ENCODE data around the gene GPC6. TPM values are rescaled to one million over a fixed set of nuclear protein-coding genes. Genes with fewer than 3 reads are reported as not detected.
"Not testable (repeated sequence)": the region's sequence is repeated elsewhere in the genome, so short reads cannot be mapped to it uniquely, and the experiment has no call there.

Gene GPC6
- total RNA-seq, 1 donor from 2014 or later, result 13.8 TPM

DNA sequence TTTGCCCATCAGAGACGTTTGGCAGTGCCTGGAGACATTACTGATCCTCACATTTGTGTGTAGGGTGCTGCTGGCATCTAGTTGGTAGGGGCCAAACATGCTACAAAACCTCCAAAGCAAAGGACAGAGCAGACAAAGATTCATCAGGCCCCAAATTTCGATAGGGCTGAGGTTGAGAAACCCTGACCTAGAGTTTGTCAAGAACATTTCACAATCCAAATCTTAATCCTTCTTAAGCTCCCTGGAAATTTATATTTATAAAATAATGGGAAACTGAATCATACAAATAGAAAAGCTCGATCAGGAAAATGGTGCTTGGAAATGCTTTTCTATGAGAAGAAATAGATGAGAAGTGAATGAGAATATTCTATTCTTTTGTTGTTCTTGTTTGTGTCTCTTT, 979.3 kb downstream of the GPC6 start:
- H3K4me3 ChIP-seq, result no peak overlapping the region
- intact Hi-C loops (cut with DNase I), result no loop called here
- no peaks in the 10 kb centered on the region for H3K27me3 ChIP-seq
- no peak for DNase-seq (ENCODE audit: extremely low spot score in 2 of 2)
- H3K36me3 ChIP-seq, result no peaks in the 10 kb centered on the region
- H3K4me1 ChIP-seq, result peaks cover 2% of the 10 kb centered on the region
- no peak overlapping the region for H3K27ac ChIP-seq
- TF ChIP-seq POLR2AphosphoS5 (IDR thresholded peaks at IDR 0.05; ENCODE audit: insufficient read depth in 1 of 2, low read depth in 1 of 2) (no peak), POLR2A (IDR thresholded peaks at IDR 0.05) (no peak)
- TF ChIP-seq, protein P1, sequence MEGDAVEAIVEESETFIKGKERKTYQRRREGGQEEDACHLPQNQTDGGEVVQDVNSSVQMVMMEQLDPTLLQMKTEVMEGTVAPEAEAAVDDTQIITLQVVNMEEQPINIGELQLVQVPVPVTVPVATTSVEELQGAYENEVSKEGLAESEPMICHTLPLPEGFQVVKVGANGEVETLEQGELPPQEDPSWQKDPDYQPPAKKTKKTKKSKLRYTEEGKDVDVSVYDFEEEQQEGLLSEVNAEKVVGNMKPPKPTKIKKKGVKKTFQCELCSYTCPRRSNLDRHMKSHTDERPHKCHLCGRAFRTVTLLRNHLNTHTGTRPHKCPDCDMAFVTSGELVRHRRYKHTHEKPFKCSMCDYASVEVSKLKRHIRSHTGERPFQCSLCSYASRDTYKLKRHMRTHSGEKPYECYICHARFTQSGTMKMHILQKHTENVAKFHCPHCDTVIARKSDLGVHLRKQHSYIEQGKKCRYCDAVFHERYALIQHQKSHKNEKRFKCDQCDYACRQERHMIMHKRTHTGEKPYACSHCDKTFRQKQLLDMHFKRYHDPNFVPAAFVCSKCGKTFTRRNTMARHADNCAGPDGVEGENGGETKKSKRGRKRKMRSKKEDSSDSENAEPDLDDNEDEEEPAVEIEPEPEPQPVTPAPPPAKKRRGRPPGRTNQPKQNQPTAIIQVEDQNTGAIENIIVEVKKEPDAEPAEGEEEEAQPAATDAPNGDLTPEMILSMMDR (IDR thresholded peaks at IDR 0.05), result no peak
- no peaks in the 10 kb centered on the region for H3K9me3 ChIP-seq

DNA sequence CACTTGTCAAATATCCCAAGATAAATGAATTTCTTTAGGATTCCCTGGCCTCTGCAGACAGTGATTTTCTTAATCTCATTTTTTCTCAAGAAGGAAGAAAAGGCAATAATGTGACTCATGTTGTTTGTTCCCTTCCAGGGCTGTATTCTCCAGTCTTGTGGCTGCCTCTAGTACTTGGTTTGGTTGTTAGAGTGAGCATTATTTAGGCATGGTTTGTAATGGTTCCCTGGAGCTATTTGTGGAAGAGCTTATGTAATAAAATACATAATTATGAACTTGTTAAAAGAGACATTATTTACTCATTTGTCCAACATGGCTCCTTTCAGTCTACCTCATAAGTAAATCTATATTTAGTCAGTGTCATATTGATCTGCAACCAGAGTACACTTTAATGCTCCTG, 982.5 kb downstream of the GPC6 start:
- intact Hi-C loops (cut with DNase I), result no loop called here
- no peak overlapping the region for H3K4me3 ChIP-seq
- TF ChIP-seq, protein P1 (IDR thresholded peaks at IDR 0.05), result no peak
- TF ChIP-seq POLR2A (IDR thresholded peaks at IDR 0.05) (no peak), POLR2AphosphoS5 (IDR thresholded peaks at IDR 0.05; ENCODE audit: insufficient read depth in 1 of 2, low read depth in 1 of 2) (no peak)
- H3K27ac ChIP-seq, result no peak overlapping the region
- no peak for DNase-seq (ENCODE audit: extremely low spot score in 2 of 2)
- no peaks in the 10 kb centered on the region for H3K36me3 ChIP-seq
- H3K27me3 ChIP-seq, result no peaks in the 10 kb centered on the region
- H3K4me1 ChIP-seq, result peaks cover 6% of the 10 kb centered on the region
- H3K9me3 ChIP-seq, result no peaks in the 10 kb centered on the region

DNA sequence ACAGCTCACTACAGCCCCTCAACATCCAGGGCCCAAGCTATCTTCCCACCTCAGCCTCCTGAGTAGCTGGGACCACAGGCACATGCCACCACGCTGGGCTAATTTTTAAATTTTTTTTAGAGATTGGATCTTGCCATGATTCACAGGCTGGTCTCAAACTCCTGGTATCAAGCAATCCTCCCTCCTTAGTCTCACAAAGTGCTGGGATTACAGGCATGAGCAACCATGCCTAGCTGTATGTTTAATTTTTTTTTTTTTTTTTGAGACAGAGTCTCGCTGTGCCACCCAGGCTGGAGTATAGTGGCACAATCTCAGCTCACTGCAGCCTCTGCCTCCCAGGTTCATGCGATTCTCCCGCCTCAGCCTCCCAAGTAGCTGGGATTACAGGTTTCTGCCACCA, 983.3 kb downstream of the GPC6 start:
- H3K4me3 ChIP-seq; intact Hi-C loops (cut with DNase I); DNase-seq (ENCODE audit: extremely low spot score in 2 of 2); H3K36me3 ChIP-seq; H3K27me3 ChIP-seq; H3K27ac ChIP-seq; H3K4me1 ChIP-seq; H3K9me3 ChIP-seq: not testable (repeated sequence)

DNA sequence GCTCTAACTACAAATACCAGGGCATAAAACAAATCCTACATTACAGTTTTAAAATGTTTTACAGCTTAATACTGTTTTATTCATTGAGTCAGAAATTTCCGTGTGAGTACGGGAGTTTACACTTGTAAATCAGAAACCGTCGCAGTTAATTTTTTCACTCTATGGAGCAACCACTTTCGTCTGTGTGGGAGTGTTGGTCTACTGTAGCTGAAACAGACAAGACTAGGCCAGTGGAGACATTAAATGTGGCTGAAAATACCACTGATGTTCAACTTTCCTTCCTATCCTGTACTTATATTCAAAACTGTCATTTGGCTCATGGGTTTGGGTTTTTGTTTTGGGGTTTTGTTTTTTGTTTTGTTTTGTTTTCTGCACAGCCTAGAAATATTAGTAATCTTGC, 984.2 kb downstream of the GPC6 start:
- TF ChIP-seq POLR2AphosphoS5 (IDR thresholded peaks at IDR 0.05; ENCODE audit: insufficient read depth in 1 of 2, low read depth in 1 of 2) (no peak), POLR2A (IDR thresholded peaks at IDR 0.05) (no peak)
- TF ChIP-seq, protein P1 (IDR thresholded peaks at IDR 0.05), result no peak
- no peak for DNase-seq (ENCODE audit: extremely low spot score in 2 of 2)
- Histone ChIP-seq H3K27ac (no peak overlapping the region), H3K4me1 (peaks cover 6% of the 10 kb centered on the region), H3K27me3 (no peaks in the 10 kb centered on the region), H3K36me3 (no peaks in the 10 kb centered on the region), H3K4me3 (no peak overlapping the region), H3K9me3 (no peaks in the 10 kb centered on the region)
- intact Hi-C loops (cut with DNase I), result no loop called here

DNA sequence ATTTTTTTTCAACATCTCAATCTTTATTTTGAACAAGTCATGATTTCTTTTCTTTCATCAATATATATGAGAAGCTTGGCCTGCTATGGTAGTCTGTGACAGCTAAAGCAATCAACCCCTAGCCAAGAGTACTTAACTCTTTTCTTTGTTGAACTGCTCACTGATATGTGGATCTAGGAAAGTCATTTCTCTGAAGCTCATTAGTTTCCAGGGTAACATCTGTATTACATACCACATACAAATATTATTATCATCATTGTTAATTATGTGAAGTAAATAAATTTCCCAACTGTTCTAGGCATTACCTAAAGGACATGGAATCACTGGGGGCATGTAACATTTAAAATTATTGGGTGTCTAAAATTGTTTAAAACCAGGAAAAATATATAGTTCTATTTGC, 985.6 kb downstream of the GPC6 start:
- Histone ChIP-seq H3K27ac (no peak overlapping the region), H3K36me3 (no peaks in the 10 kb centered on the region), H3K27me3 (no peaks in the 10 kb centered on the region), H3K9me3 (no peaks in the 10 kb centered on the region), H3K4me1 (peaks cover 6% of the 10 kb centered on the region), H3K4me3 (no peak overlapping the region)
- no peak for TF ChIP-seq POLR2A (IDR thresholded peaks at IDR 0.05)
- TF ChIP-seq, protein P1 (IDR thresholded peaks at IDR 0.05), result no peak
- no peak for TF ChIP-seq POLR2AphosphoS5 (IDR thresholded peaks at IDR 0.05; ENCODE audit: insufficient read depth in 1 of 2, low read depth in 1 of 2)
- DNase-seq (ENCODE audit: extremely low spot score in 2 of 2), result no peak
- intact Hi-C loops (cut with DNase I), result no loop called here

DNA sequence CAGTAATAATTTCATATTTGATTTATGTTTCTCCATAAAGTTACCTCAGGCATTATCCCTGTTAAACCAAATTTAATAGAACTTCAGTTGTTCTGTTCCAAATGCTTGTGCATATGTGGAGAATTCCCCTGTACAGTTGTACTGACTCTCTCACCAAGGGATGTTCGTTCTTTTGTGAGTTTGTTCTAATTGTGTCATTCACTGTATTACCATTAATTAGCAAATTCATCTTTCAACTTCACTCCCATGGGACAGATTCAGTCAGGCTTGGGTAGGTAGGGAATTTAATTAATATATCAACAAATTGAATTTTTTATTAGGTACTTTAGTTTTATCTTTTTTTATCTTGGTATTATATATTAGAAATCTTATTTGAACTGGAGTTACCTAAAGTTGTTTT, 987.5 kb downstream of the GPC6 start:
- Histone ChIP-seq H3K4me1 (peaks cover 6% of the 10 kb centered on the region), H3K27ac (no peak overlapping the region), H3K27me3 (no peaks in the 10 kb centered on the region), H3K9me3 (no peaks in the 10 kb centered on the region), H3K4me3 (no peak overlapping the region), H3K36me3 (no peaks in the 10 kb centered on the region)
- DNase-seq (ENCODE audit: extremely low spot score in 2 of 2), result no peak
- TF ChIP-seq, protein P1 (IDR thresholded peaks at IDR 0.05), result no peak
- no peak for TF ChIP-seq POLR2AphosphoS5 (IDR thresholded peaks at IDR 0.05; ENCODE audit: insufficient read depth in 1 of 2, low read depth in 1 of 2)
- no peak for TF ChIP-seq POLR2A (IDR thresholded peaks at IDR 0.05)
- intact Hi-C loops (cut with DNase I), result no loop called here

Measured in vagina (tissue), 2 donors.